ENCODE measurements around the gene SPPL3. TPM values are rescaled to one million over a fixed set of nuclear protein-coding genes. Genes with fewer than 3 reads are reported as not detected.

Gene SPPL3
- total RNA-seq, 4 donors from 2014 or later, result 5.4 to 82.7 (median 23.2) TPM

GRCh38 chr12:120941846-120942405 lies 37.8 kb upstream of the SPPL3 start:
- DNase-seq, result no peak
- Histone ChIP-seq H3K4me1 (no peaks in the 10 kb centered on the region), H3K36me3 (no peaks in the 10 kb centered on the region), H3K4me3 (no peak overlapping the region), H3K27ac (no peak overlapping the region), H3K27me3 (no peaks in the 10 kb centered on the region), H3K9me3 (no peaks in the 10 kb centered on the region)
- intact Hi-C loops (cut with DNase I; ENCODE audit: low total_unique reads), result no loop called here
- TF ChIP-seq POLR2A (IDR thresholded peaks at IDR 0.05) (no peak), CTCF (IDR thresholded peaks at IDR 0.05) (no peak)

GRCh38 chr12:120941412-120941811 lies 37.3 kb upstream of the SPPL3 start:
- intact Hi-C loops (cut with DNase I; ENCODE audit: low total_unique reads), result no loop called here
- H3K36me3 ChIP-seq, result no peaks in the 10 kb centered on the region
- no peak for DNase-seq

GRCh38 chr12:120940799-120941198 lies 36.6 kb upstream of the SPPL3 start:
- Histone ChIP-seq H3K4me1 (no peaks in the 10 kb centered on the region), H3K36me3 (no peaks in the 10 kb centered on the region), H3K27me3 (no peaks in the 10 kb centered on the region), H3K4me3 (no peak overlapping the region), H3K27ac (no peak overlapping the region), H3K9me3 (no peaks in the 10 kb centered on the region)
- no peak for TF ChIP-seq POLR2A (IDR thresholded peaks at IDR 0.05)
- no peak for TF ChIP-seq CTCF (IDR thresholded peaks at IDR 0.05)
- intact Hi-C loops (cut with DNase I; ENCODE audit: low total_unique reads), result no loop called here
- no peak for DNase-seq

More at GRCh38 chr12:120941412-120941811, 37.3 kb upstream of the SPPL3 start:
- TF ChIP-seq CTCF (IDR thresholded peaks at IDR 0.05) (no peak), POLR2A (IDR thresholded peaks at IDR 0.05) (no peak)
- Histone ChIP-seq H3K27ac (no peak overlapping the region), H3K4me1 (no peaks in the 10 kb centered on the region), H3K9me3 (no peaks in the 10 kb centered on the region), H3K4me3 (no peak overlapping the region), H3K27me3 (no peaks in the 10 kb centered on the region)

GRCh38 chr12:120940006-120940405 lies 35.8 kb upstream of the SPPL3 start:
- intact Hi-C loops (cut with DNase I; ENCODE audit: low total_unique reads), result no loop called here

GRCh38 chr12:120939523-120939922 lies 35.4 kb upstream of the SPPL3 start:
- intact Hi-C loops (cut with DNase I; ENCODE audit: low total_unique reads), result no loop called here
- Histone ChIP-seq H3K27me3 (no peaks in the 10 kb centered on the region), H3K36me3 (no peaks in the 10 kb centered on the region), H3K4me1 (no peaks in the 10 kb centered on the region), H3K27ac (no peak overlapping the region), H3K9me3 (no peaks in the 10 kb centered on the region), H3K4me3 (no peak overlapping the region)
- no peak for DNase-seq
- no peak for TF ChIP-seq POLR2A (IDR thresholded peaks at IDR 0.05)
- TF ChIP-seq CTCF (IDR thresholded peaks at IDR 0.05), result no peak

More at GRCh38 chr12:120940006-120940405, 35.8 kb upstream of the SPPL3 start:
- Histone ChIP-seq H3K36me3 (no peaks in the 10 kb centered on the region), H3K9me3 (no peaks in the 10 kb centered on the region), H3K4me1 (no peaks in the 10 kb centered on the region), H3K27me3 (no peaks in the 10 kb centered on the region), H3K4me3 (no peak overlapping the region), H3K27ac (no peak overlapping the region)
- DNase-seq, result no peak
- no peak for TF ChIP-seq CTCF (IDR thresholded peaks at IDR 0.05)
